ENCODE results near the gene PSMD6.

PSMD6 gene

GRCh38 chr3:64000453-64001055, 22.7 kb downstream of the PSMD6 start:
- no peak for TF ChIP-seq TAF1 (IDR thresholded peaks at IDR 0.05; ENCODE audit: borderline replicate concordance, insufficient read depth, low read length)
- no peak for TF ChIP-seq SIN3A (IDR thresholded peaks at IDR 0.05; ENCODE audit: borderline replicate concordance, insufficient read depth, low read length)
- no peak for TF ChIP-seq FOXP2 (optimal IDR thresholded peaks at IDR 0.05; ENCODE audit: borderline replicate concordance, extremely low read depth, extremely low read length, insufficient read depth)
- no peak for TF ChIP-seq POLR2AphosphoS5 (IDR thresholded peaks at IDR 0.05; ENCODE audit: low read depth, low read length)
- no peak for TF ChIP-seq REST (IDR thresholded peaks at IDR 0.05; ENCODE audit: insufficient read depth in 1 of 2, low read depth in 2 of 2, low read length in 2 of 2)

- TF ChIP-seq REST (IDR thresholded peaks at IDR 0.05; ENCODE audit: insufficient read depth in 1 of 2, low read depth in 2 of 2, low read length in 2 of 2), result no peak
- no peak for TF ChIP-seq FOXP2 (optimal IDR thresholded peaks at IDR 0.05; ENCODE audit: borderline replicate concordance, extremely low read depth, extremely low read length, insufficient read depth)
- TF ChIP-seq POLR2AphosphoS5 (IDR thresholded peaks at IDR 0.05; ENCODE audit: low read depth, low read length), result no peak
- TF ChIP-seq SIN3A (IDR thresholded peaks at IDR 0.05; ENCODE audit: borderline replicate concordance, insufficient read depth, low read length), result no peak
- TF ChIP-seq TAF1 (IDR thresholded peaks at IDR 0.05; ENCODE audit: borderline replicate concordance, insufficient read depth, low read length), result no peak
Observed at GRCh38 chr3:63998852-63999754, 24.2 kb downstream of the PSMD6 start.

GRCh38 chr3:63995086-63995485, 28.2 kb downstream of the PSMD6 start:
- no peak for TF ChIP-seq REST (IDR thresholded peaks at IDR 0.05; ENCODE audit: insufficient read depth in 1 of 2, low read depth in 2 of 2, low read length in 2 of 2)
- TF ChIP-seq POLR2AphosphoS5 (IDR thresholded peaks at IDR 0.05; ENCODE audit: low read depth, low read length), result no peak
- no peak for TF ChIP-seq FOXP2 (optimal IDR thresholded peaks at IDR 0.05; ENCODE audit: borderline replicate concordance, extremely low read depth, extremely low read length, insufficient read depth)
- TF ChIP-seq SIN3A (IDR thresholded peaks at IDR 0.05; ENCODE audit: borderline replicate concordance, insufficient read depth, low read length), result no peak
- TF ChIP-seq TAF1 (IDR thresholded peaks at IDR 0.05; ENCODE audit: borderline replicate concordance, insufficient read depth, low read length), result no peak

GRCh38 chr3:63993653-63994079, 29.6 kb downstream of the PSMD6 start:
- TF ChIP-seq SIN3A (IDR thresholded peaks at IDR 0.05; ENCODE audit: borderline replicate concordance, insufficient read depth, low read length), result no peak
- TF ChIP-seq TAF1 (IDR thresholded peaks at IDR 0.05; ENCODE audit: borderline replicate concordance, insufficient read depth, low read length), result no peak
- TF ChIP-seq POLR2AphosphoS5 (IDR thresholded peaks at IDR 0.05; ENCODE audit: low read depth, low read length), result no peak
- TF ChIP-seq FOXP2 (optimal IDR thresholded peaks at IDR 0.05; ENCODE audit: borderline replicate concordance, extremely low read depth, extremely low read length, insufficient read depth), result no peak
- no peak for TF ChIP-seq REST (IDR thresholded peaks at IDR 0.05; ENCODE audit: insufficient read depth in 1 of 2, low read depth in 2 of 2, low read length in 2 of 2)

Measured in PFSK-1 (cell line).